Karpas-422 (cell line): Measurements from ENCODE around the gene CERS2. TPM values are rescaled to one million over a fixed set of nuclear protein-coding genes. Genes with fewer than 3 reads are reported as not detected.
A peak's percentile ranks its signal among the peaks of the same experiment; 100 is the strongest.

Experiments used
- DNase-seq: peaks from one replicate; pipeline ENCODE4 v3.0.0-alpha.2; 2015
- H2AFZ ChIP-seq: fragments of 200-600 bp; sonication (generic); 2 replicates; pipeline ENCODE4 v1.6.1; 2014; ENCODE audit warnings: antibody characterized with exemption, low read length, mixed read lengths
- H3K27ac ChIP-seq: fragments of 200-600 bp; sonication (generic); 2 replicates; pipeline ENCODE4 v1.5.1; 2014; ENCODE audit warnings: mild to moderate bottlenecking, low read length, moderate library complexity
- H3K27me3 ChIP-seq: fragments of 200-600 bp; sonication (generic); 2 replicates; pipeline ENCODE4 v1.6.1; 2014; ENCODE audit warnings: low read length, mixed read lengths
- H3K36me3 ChIP-seq: fragments of 200-600 bp; sonication (generic); 2 replicates; pipeline ENCODE4 v1.6.1; 2014; ENCODE audit warnings: low read length, mixed read lengths; ENCODE audit not compliant: insufficient read depth
- H3K4me1 ChIP-seq: fragments of 200-600 bp; sonication (generic); 2 replicates; pipeline ENCODE4 v1.6.1; 2014; ENCODE audit warnings: mild to moderate bottlenecking, low read length, mixed read lengths
- H3K4me2 ChIP-seq: fragments of 200-600 bp; sonication (generic); 2 replicates; pipeline ENCODE4 v1.6.1; 2014; ENCODE audit warnings: low read length, low read depth, mild to moderate bottlenecking; ENCODE audit not compliant: poor library complexity, severe bottlenecking
- H3K4me3 ChIP-seq: fragments of 200-600 bp; sonication (generic); 2 replicates; pipeline ENCODE4 v1.5.1; 2014; ENCODE audit warnings: mild to moderate bottlenecking, antibody characterized with exemption, low read length, mixed read lengths
- H3K79me2 ChIP-seq: fragments of 200-600 bp; sonication (generic); 2 replicates; pipeline ENCODE4 v1.6.1; 2014; ENCODE audit warnings: mild to moderate bottlenecking, low read length, mixed read lengths
- H3K9ac ChIP-seq: fragments of 200-600 bp; sonication (generic); 2 replicates; pipeline ENCODE4 v1.6.0; 2014; ENCODE audit warnings: low read length
- H3K9me2 ChIP-seq: fragments of 200-600 bp; sonication (generic), shearing (Covaris generic); replicated peaks from 2 replicates; pipeline ENCODE4 v1.6.0; 2014; ENCODE audit warnings: mild to moderate bottlenecking, low read length, moderate library complexity; ENCODE audit not compliant: insufficient read depth
- H3K9me3 ChIP-seq: fragments of 300-700, 200-600 bp; sonication (generic); 2 replicates; pipeline ENCODE4 v1.6.1; 2014; ENCODE audit warnings: low read length, mixed read lengths
- H4K20me1 ChIP-seq: fragments of 200-600 bp; sonication (generic); 2 replicates; pipeline ENCODE4 v1.6.1; 2014; ENCODE audit warnings: mild to moderate bottlenecking, antibody characterized with exemption, low read length, low read depth; ENCODE audit not compliant: insufficient read depth
- total RNA-seq: library from RNA; depleted of rRNA; stranded (reverse); fragments of >200 nt; shearing (Covaris generic); gene quantifications from 2 replicates; pipeline ENCODE4 v1.2.3, GENCODE V29; 2014; ENCODE audit warnings: low replicate concordance

Gene CERS2
- total RNA-seq, 1 experiment from 2014 or later: 140 TPM

GRCh38 chr1:150994248-150994647, 19.6 kb upstream of the CERS2 start:
- Histone ChIP-seq H3K9me3 (no peaks in the 10 kb centered on the region), H3K27ac (no peak overlapping the region), H3K36me3 (no peaks in the 10 kb centered on the region), H3K4me3 (no peak overlapping the region), H2AFZ (no peak overlapping the region), H3K9ac (no peak overlapping the region), H3K79me2 (no peaks in the 10 kb centered on the region), H3K27me3 (no peaks in the 10 kb centered on the region), H4K20me1 (no peaks in the 10 kb centered on the region), H3K4me2 (no peak overlapping the region), H3K4me1 (no peaks in the 10 kb centered on the region), H3K9me2 (no peaks in the 10 kb centered on the region)
- no peak for DNase-seq

GRCh38 chr1:150992626-150993025, 18.0 kb upstream of the CERS2 start:
- Histone ChIP-seq H3K4me2 (no peak overlapping the region), H2AFZ (no peak overlapping the region), H3K9me2 (no peaks in the 10 kb centered on the region), H3K27me3 (no peaks in the 10 kb centered on the region), H3K27ac (no peak overlapping the region), H3K4me3 (no peak overlapping the region), H3K79me2 (no peaks in the 10 kb centered on the region), H3K36me3 (no peaks in the 10 kb centered on the region), H3K4me1 (no peaks in the 10 kb centered on the region), H4K20me1 (no peaks in the 10 kb centered on the region), H3K9ac (no peak overlapping the region), H3K9me3 (no peaks in the 10 kb centered on the region)
- no peak for DNase-seq

- H4K20me1 ChIP-seq: no peaks in the 10 kb centered on the region
- H3K4me2 ChIP-seq: no peak overlapping the region
- H3K9me3 ChIP-seq: no peaks in the 10 kb centered on the region
- no peak overlapping the region for H3K27ac ChIP-seq
- H3K36me3 ChIP-seq: no peaks in the 10 kb centered on the region
- DNase-seq: no peak
- H2AFZ ChIP-seq: no peak overlapping the region
- no peaks in the 10 kb centered on the region for H3K79me2 ChIP-seq
- no peak overlapping the region for H3K9ac ChIP-seq
- H3K4me1 ChIP-seq: peaks cover 5% of the 10 kb centered on the region
- H3K27me3 ChIP-seq: no peaks in the 10 kb centered on the region
- no peaks in the 10 kb centered on the region for H3K9me2 ChIP-seq
- H3K4me3 ChIP-seq: no peak overlapping the region
Observed at GRCh38 chr1:150987924-150988323, 13.3 kb upstream of the CERS2 start.

GRCh38 chr1:150985179-150985825, 10.7 kb upstream of the CERS2 start:
- DNase-seq: no peak
- H4K20me1 ChIP-seq: no peaks in the 10 kb centered on the region
- H3K4me2 ChIP-seq: no peak overlapping the region
- H3K4me3 ChIP-seq: no peak overlapping the region
- no peaks in the 10 kb centered on the region for H3K79me2 ChIP-seq
- H3K36me3 ChIP-seq: no peaks in the 10 kb centered on the region
- no peak overlapping the region for H3K27ac ChIP-seq
- no peaks in the 10 kb centered on the region for H3K27me3 ChIP-seq
- H3K9ac ChIP-seq: no peak overlapping the region
- no peaks in the 10 kb centered on the region for H3K9me2 ChIP-seq
- no peaks in the 10 kb centered on the region for H3K9me3 ChIP-seq
- H3K4me1 ChIP-seq: peaks cover 5% of the 10 kb centered on the region
- H2AFZ ChIP-seq: no peak overlapping the region

GRCh38 chr1:150981805-150982712, 7.4 kb upstream of the CERS2 start, which contains the start of gene ANXA9:
Gene ANXA9 (plus strand): TSS chr1:150982292. CDS start chr1:150983106, 814 bp downstream.
- no peak within 1 kb of the TSS for H3K4me3 ChIP-seq
- no peaks in the 10 kb centered on the region for H4K20me1 ChIP-seq
- no peak within 1 kb of the TSS for H3K9ac ChIP-seq
- H3K9me3 ChIP-seq: no peaks in the 10 kb centered on the region
- no peak within 1 kb of the TSS for H2AFZ ChIP-seq
- DNase-seq: no peak
- H3K79me2 ChIP-seq: no peaks in the 10 kb centered on the region
- H3K9me2 ChIP-seq: no peaks in the 10 kb centered on the region
- H3K4me1 ChIP-seq: peaks cover 22% of the 10 kb centered on the region
- H3K27me3 ChIP-seq: no peaks in the 10 kb centered on the region
- no peak within 1 kb of the TSS for H3K27ac ChIP-seq
- no peaks in the 10 kb centered on the region for H3K36me3 ChIP-seq
- no peak within 1 kb of the TSS for H3K4me2 ChIP-seq

- no peaks in the 10 kb centered on the region for H3K79me2 ChIP-seq
- no peak for DNase-seq
- H3K27me3 ChIP-seq: no peaks in the 10 kb centered on the region
- H3K36me3 ChIP-seq: no peaks in the 10 kb centered on the region
- H2AFZ ChIP-seq: no peak overlapping the region
- no peak overlapping the region for H3K9ac ChIP-seq
- no peak overlapping the region for H3K4me2 ChIP-seq
- H3K4me3 ChIP-seq: no peak overlapping the region
- no peaks in the 10 kb centered on the region for H4K20me1 ChIP-seq
- no peaks in the 10 kb centered on the region for H3K9me2 ChIP-seq
- no peaks in the 10 kb centered on the region for H3K9me3 ChIP-seq
- H3K27ac ChIP-seq: no peak overlapping the region
- peaks cover 27% of the 10 kb centered on the region for H3K4me1 ChIP-seq
Observed at GRCh38 chr1:150981177-150981804, 6.7 kb upstream of the CERS2 start.

- Histone ChIP-seq H3K27me3 (no peaks in the 10 kb centered on the region), H2AFZ (peak overlapping the region; percentile 31; the same call in 1 of the 2 replicates), H3K9me2 (no peaks in the 10 kb centered on the region), H4K20me1 (no peaks in the 10 kb centered on the region), H3K9me3 (no peaks in the 10 kb centered on the region), H3K79me2 (no peaks in the 10 kb centered on the region), H3K4me3 (peak overlapping the region; percentile 49; the same call in 1 of the 2 replicates), H3K36me3 (no peaks in the 10 kb centered on the region), H3K27ac (no peak overlapping the region), H3K9ac (peak overlapping the region; percentile 47), H3K4me1 (peaks cover 26% of the 10 kb centered on the region), H3K4me2 (peak overlapping the region; percentile 54)
- DNase-seq: peak; percentile 97
Observed at GRCh38 chr1:150979092-150980056, 4.7 kb upstream of the CERS2 start.
